Measurements from ENCODE around the gene MYL7. TPM values are rescaled to one million over a fixed set of nuclear protein-coding genes. Genes with fewer than 3 reads are reported as not detected.

Gene MYL7
- total and polyA plus RNA-seq, 2 of the 13 experiments (the other 11 are each of a cell fraction or from before 2014, with no cell fraction given) = 1.8 TPM; not detected in 1

GRCh38 chr7:44101303-44101965 is 39.7 kb downstream of the MYL7 start (continued):
- TF ChIP-seq ZBTB3 (CRISPR knock-in tag; IDR thresholded peaks at IDR 0.05; ENCODE audit: borderline replicate concordance, low read depth) (no peak), MXD4 (CRISPR knock-in tag; IDR thresholded peaks at IDR 0.05) (no peak), HES4 (CRISPR knock-in tag; IDR thresholded peaks at IDR 0.05; ENCODE audit: borderline replicate concordance) (no peak), SRSF1 (optimal IDR thresholded peaks at IDR 0.05; ENCODE audit: low read depth, low read length) (no peak), KAT8 (CRISPR knock-in tag; IDR thresholded peaks at IDR 0.05) (peak; percentile 8; the same call in 1 of the 2 replicates), ZNF552 (CRISPR knock-in tag; IDR thresholded peaks at IDR 0.05; ENCODE audit: borderline replicate concordance) (no peak), ZNF460 (CRISPR knock-in tag; IDR thresholded peaks at IDR 0.05; ENCODE audit: borderline replicate concordance) (no peak), KDM5B (CRISPR knock-in tag; IDR thresholded peaks at IDR 0.05; ENCODE audit: borderline replicate concordance) (0 out of 2 replicates have a peak, but pooled peaks have one; percentile 27), NONO (IDR thresholded peaks at IDR 0.05) (no peak), NONO (CRISPR knock-in tag; conservative IDR thresholded peaks at IDR 0.05) (no peak), ZNF607 (CRISPR knock-in tag; IDR thresholded peaks at IDR 0.05; ENCODE audit: borderline replicate concordance) (0 out of 2 replicates have a peak, but pooled peaks have one; percentile 37), SATB2 (CRISPR knock-in tag; IDR thresholded peaks at IDR 0.05) (no peak), ZNF768 (CRISPR knock-in tag; IDR thresholded peaks at IDR 0.05) (no peak), TBL1XR1 (IDR thresholded peaks at IDR 0.05; ENCODE audit: borderline replicate concordance, low read length, partially characterized antibody) (no peak), ZFP82 (CRISPR knock-in tag; IDR thresholded peaks at IDR 0.05; ENCODE audit: borderline replicate concordance) (no peak)
- TF ChIP-seq, protein P1, sequence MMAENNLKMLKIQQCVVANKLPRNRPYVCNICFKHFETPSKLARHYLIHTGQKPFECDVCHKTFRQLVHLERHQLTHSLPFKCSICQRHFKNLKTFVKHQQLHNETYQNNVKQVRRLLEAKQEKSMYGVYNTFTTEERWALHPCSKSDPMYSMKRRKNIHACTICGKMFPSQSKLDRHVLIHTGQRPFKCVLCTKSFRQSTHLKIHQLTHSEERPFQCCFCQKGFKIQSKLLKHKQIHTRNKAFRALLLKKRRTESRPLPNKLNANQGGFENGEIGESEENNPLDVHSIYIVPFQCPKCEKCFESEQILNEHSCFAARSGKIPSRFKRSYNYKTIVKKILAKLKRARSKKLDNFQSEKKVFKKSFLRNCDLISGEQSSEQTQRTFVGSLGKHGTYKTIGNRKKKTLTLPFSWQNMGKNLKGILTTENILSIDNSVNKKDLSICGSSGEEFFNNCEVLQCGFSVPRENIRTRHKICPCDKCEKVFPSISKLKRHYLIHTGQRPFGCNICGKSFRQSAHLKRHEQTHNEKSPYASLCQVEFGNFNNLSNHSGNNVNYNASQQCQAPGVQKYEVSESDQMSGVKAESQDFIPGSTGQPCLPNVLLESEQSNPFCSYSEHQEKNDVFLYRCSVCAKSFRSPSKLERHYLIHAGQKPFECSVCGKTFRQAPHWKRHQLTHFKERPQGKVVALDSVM (CRISPR knock-in tag; IDR thresholded peaks at IDR 0.05) = no peak
